HEK293 (cell line): ENCODE data around the gene KEAP1.
"Not testable (repeated sequence)": the region's sequence is repeated elsewhere in the genome, so short reads cannot be mapped to it uniquely, and the experiment has no call there.

Experiments
- CTCF ChIA-PET: fragments of 350-600 bp; formaldehyde crosslinking; extraction: SDS; loops from one replicate; lab custom pipeline; 2021; ENCODE audit warnings: antibody characterized with exemption; lab: Yijun Ruan, JAX
- POLR2A ChIA-PET: fragments of 300-600 bp; formaldehyde crosslinking; extraction: SDS; loops from one replicate; lab custom pipeline; 2020; ENCODE audit warnings: antibody characterized with exemption, inconsistent platforms; lab: Yijun Ruan, JAX
- H3K27ac ChIP-seq: fragments of 200-500 bp; sonication (Bioruptor generic); 2 replicates; pipeline ENCODE4 v1.5.1; 2014; ENCODE audit warnings: low read depth, low read length, control low read depth, inconsistent platforms; ENCODE audit errors: extremely low read depth
- H3K36me3 ChIP-seq, 2 experiments: fragments of 200-500 bp in 1 of 2; sonication (Bioruptor generic) in 1 of 2; 1 replicate in 1 of 2; 2 replicates in 1 of 2; pipeline ENCODE4 v1.5.1; 2014 to 2017; ENCODE audit warnings: inconsistent platforms in 2 of 2, low read length in 2 of 2; ENCODE audit not compliant: control insufficient read depth in 2 of 2, insufficient read depth in 1 of 2
- H3K4me1 ChIP-seq: fragments of 200-500 bp; sonication (Bioruptor generic); 2 replicates; pipeline ENCODE4 v1.5.1; 2014; ENCODE audit warnings: mild to moderate bottlenecking, low read length, inconsistent platforms; ENCODE audit not compliant: control insufficient read depth, insufficient read depth
- H3K4me3 ChIP-seq: 2 replicates; pipeline ENCODE4 v1.5.1; 2011; ENCODE audit warnings: low read depth, mild to moderate bottlenecking, control low read depth, low read length, moderate library complexity
- H3K9me3 ChIP-seq: fragments of 200-500 bp; sonication (Bioruptor generic); 2 replicates; pipeline ENCODE4 v1.5.1; 2014; ENCODE audit warnings: low read depth, low read length, inconsistent platforms; ENCODE audit not compliant: control insufficient read depth, insufficient read depth
- BCL11A ChIP-seq: fragments of 450-650 bp; formaldehyde crosslinking; IDR thresholded peaks from 2 replicates; pipeline ENCODE4 v1.5.1; 2016; ENCODE audit warnings: low read depth, missing biosample characterization, missing genetic modification characterization
- MZF1 ChIP-seq: fragments of 450-650 bp; formaldehyde crosslinking; IDR thresholded peaks from 2 replicates; pipeline ENCODE4 v1.5.1; 2017; ENCODE audit warnings: missing biosample characterization, missing genetic modification characterization, borderline replicate concordance
- PRDM1 ChIP-seq: fragments of 450-650 bp; formaldehyde crosslinking; IDR thresholded peaks from 2 replicates; pipeline ENCODE4; 2016; ENCODE audit warnings: missing biosample characterization, missing genetic modification characterization
- RBAK ChIP-seq: fragments of 450-650 bp; formaldehyde crosslinking; IDR thresholded peaks from 2 replicates; pipeline ENCODE4 v1.5.1; 2016; ENCODE audit warnings: missing biosample characterization, missing genetic modification characterization
- REPIN1 ChIP-seq: fragments of 450-650 bp; formaldehyde crosslinking; IDR thresholded peaks from 2 replicates; pipeline ENCODE4 v1.5.1; 2017; ENCODE audit warnings: missing biosample characterization, missing genetic modification characterization, low read depth
- WT1 ChIP-seq: fragments of 450-650 bp; formaldehyde crosslinking; IDR thresholded peaks from 2 replicates; pipeline ENCODE4 v1.5.1; 2016; ENCODE audit warnings: missing biosample characterization, missing genetic modification characterization
- ZBTB10 ChIP-seq: fragments of 450-650 bp; formaldehyde crosslinking; IDR thresholded peaks from 2 replicates; pipeline ENCODE4 v1.5.1; 2016; ENCODE audit warnings: missing biosample characterization, missing genetic modification characterization
- ZBTB11 ChIP-seq: fragments of 450-650 bp; formaldehyde crosslinking; conservative IDR thresholded peaks from 2 replicates; pipeline ENCODE4 v1.5.1; 2016; ENCODE audit warnings: low read depth, missing biosample characterization, missing genetic modification characterization
- ZFHX2 ChIP-seq: fragments of 450-650 bp; formaldehyde crosslinking; conservative IDR thresholded peaks from 2 replicates; pipeline ENCODE4 v1.5.1; 2016; ENCODE audit warnings: missing biosample characterization, missing genetic modification characterization
- ZFP3 ChIP-seq: fragments of 450-650 bp; formaldehyde crosslinking; IDR thresholded peaks from 2 replicates; pipeline ENCODE4 v1.5.1; 2016; ENCODE audit warnings: low read depth, missing biosample characterization, missing genetic modification characterization
- ZNF121 ChIP-seq: fragments of 450-650 bp; formaldehyde crosslinking; IDR thresholded peaks from 2 replicates; pipeline ENCODE4 v1.5.1; 2016; ENCODE audit warnings: missing biosample characterization, missing genetic modification characterization
- ZNF140 ChIP-seq: fragments of 450-650 bp; formaldehyde crosslinking; IDR thresholded peaks from 2 replicates; pipeline ENCODE4 v1.5.1; 2016; ENCODE audit warnings: missing biosample characterization, missing genetic modification characterization
- ZNF155 ChIP-seq: fragments of 450-650 bp; formaldehyde crosslinking; IDR thresholded peaks from 2 replicates; pipeline ENCODE4 v1.5.1; 2016; ENCODE audit warnings: missing biosample characterization, missing genetic modification characterization
- ZNF23 ChIP-seq: fragments of 450-650 bp; formaldehyde crosslinking; IDR thresholded peaks from 2 replicates; pipeline ENCODE4 v1.5.1; 2016; ENCODE audit warnings: missing biosample characterization, missing genetic modification characterization, borderline replicate concordance
- ZNF266 ChIP-seq: fragments of 450-650 bp; formaldehyde crosslinking; IDR thresholded peaks from 2 replicates; pipeline ENCODE4 v1.5.1; 2016; ENCODE audit warnings: missing biosample characterization, missing genetic modification characterization, low read depth
- ZNF366 ChIP-seq: fragments of 450-650 bp; formaldehyde crosslinking; conservative IDR thresholded peaks from 2 replicates; pipeline ENCODE4 v1.5.1; 2016; ENCODE audit warnings: missing biosample characterization, missing genetic modification characterization
- ZNF394 ChIP-seq: fragments of 450-650 bp; formaldehyde crosslinking; IDR thresholded peaks from 2 replicates; pipeline ENCODE4 v1.5.1; 2016; ENCODE audit warnings: missing biosample characterization, missing genetic modification characterization, mild to moderate bottlenecking, moderate library complexity, borderline replicate concordance
- ZNF48 ChIP-seq: fragments of 450-650 bp; formaldehyde crosslinking; IDR thresholded peaks from 2 replicates; pipeline ENCODE4 v1.5.1; 2016; ENCODE audit warnings: missing biosample characterization, missing genetic modification characterization
- ZNF580 ChIP-seq: fragments of 450-650 bp; formaldehyde crosslinking; IDR thresholded peaks from 2 replicates; pipeline ENCODE4 v1.5.1; 2016; ENCODE audit warnings: missing biosample characterization, missing genetic modification characterization
- ZNF600 ChIP-seq: fragments of 450-650 bp; formaldehyde crosslinking; IDR thresholded peaks from 2 replicates; pipeline ENCODE4 v1.5.1; 2016; ENCODE audit warnings: missing biosample characterization, missing genetic modification characterization
- ZNF626 ChIP-seq: fragments of 450-650 bp; sonication (Bioruptor Pico); formaldehyde crosslinking; IDR thresholded peaks from 2 replicates; pipeline ENCODE4 v1.5.1; 2018; ENCODE audit warnings: missing biosample characterization, missing genetic modification characterization, inconsistent platforms
- ZNF701 ChIP-seq: fragments of 450-650 bp; formaldehyde crosslinking; IDR thresholded peaks from 2 replicates; pipeline ENCODE4 v1.5.1; 2016; ENCODE audit warnings: missing biosample characterization, missing genetic modification characterization
- ZNF747 ChIP-seq: fragments of 450-650 bp; formaldehyde crosslinking; IDR thresholded peaks from 2 replicates; pipeline ENCODE4 v1.5.1; 2016; ENCODE audit warnings: missing biosample characterization, missing genetic modification characterization
- ZNF768 ChIP-seq: fragments of 450-650 bp; formaldehyde crosslinking; IDR thresholded peaks from 2 replicates; pipeline ENCODE4 v1.5.1; 2018; ENCODE audit warnings: missing biosample characterization, mild to moderate bottlenecking, missing genetic modification characterization
- ZNF830 ChIP-seq: fragments of 450-650 bp; IDR thresholded peaks from 2 replicates; pipeline ENCODE4 v1.5.0; 2018; ENCODE audit warnings: missing biosample characterization, missing genetic modification characterization, low read depth, mild to moderate bottlenecking, moderate library complexity
- ZSCAN16 ChIP-seq: fragments of 450-650 bp; formaldehyde crosslinking; IDR thresholded peaks from 2 replicates; pipeline ENCODE4 v1.5.1; 2016; ENCODE audit warnings: missing biosample characterization, missing genetic modification characterization

Gene KEAP1

GRCh38 chr19:10543059-10543419 lies 39.9 kb upstream of the KEAP1 start:
- Histone ChIP-seq H3K36me3 (peaks cover 0 to 14% of the 10 kb centered on the region in 2 experiments; a peak in 2 of 3 replicates), H3K4me1 (no peaks in the 10 kb centered on the region), H3K4me3 (peak overlapping the region; percentile 89), H3K9me3 (no peaks in the 10 kb centered on the region), H3K27ac (no peak overlapping the region; the same call in 1 of the 2 replicates)
- ChIA-PET CTCF (interaction anchor here (0.6 to 2.9 kb wide), 10 partner anchors 13 to 101 kb away, joined by 3 to 18 read pairs (median 4); no protein-coding TSS in a partner anchor), POLR2A (interaction anchor here (0.6 to 2.3 kb wide), 7 partner anchors 8 to 687 kb away, joined by 3 to 7 read pairs (median 5); no protein-coding TSS in a partner anchor)
- TF ChIP-seq RBAK (tag by site-specific recombination) (no peak), ZNF600 (tag by site-specific recombination) (no peak), ZNF394 (tag by site-specific recombination) (no peak), ZNF48 (no peak), PRDM1 (no peak), ZBTB10 (no peak), ZNF626 (tag by site-specific recombination) (no peak), ZNF121 (tag by site-specific recombination) (peak; percentile 69), ZNF155 (tag by site-specific recombination) (no peak), REPIN1 (0 out of 2 replicates have a peak, but pooled peaks have one; percentile 13), ZNF23 (tag by site-specific recombination) (no peak), ZBTB11 (tag by site-specific recombination) (0 out of 2 replicates have a peak, but pooled peaks have one; percentile 1), ZNF366 (peak; percentile 47; the same call in 1 of the 2 replicates), ZSCAN16 (tag by site-specific recombination) (no peak), ZNF701 (no peak), ZNF140 (tag by site-specific recombination) (no peak), ZNF266 (no peak), ZNF830 (tag by site-specific recombination) (no peak), BCL11A (no peak), WT1 (tag by site-specific recombination) (no peak), MZF1 (tag by site-specific recombination) (no peak), ZFP3 (tag by site-specific recombination) (no peak), ZFHX2 (tag by site-specific recombination) (no peak), ZNF747 (tag by site-specific recombination) (no peak), ZNF580 (no peak), ZNF768 (no peak)
- TF ChIP-seq, all 188 proteins: peak for 4

- ChIA-PET CTCF (interaction anchor here (1.3 kb wide), 1 partner anchor 15 kb away, joined by 4 read pairs; no protein-coding TSS in a partner anchor), POLR2A (interaction anchor here (0.6 kb wide), 1 partner anchor 608 kb away, joined by 4 read pairs; no protein-coding TSS in a partner anchor)
- H3K27ac ChIP-seq, H3K4me1 ChIP-seq, H3K9me3 ChIP-seq, H3K4me3 ChIP-seq, H3K36me3 ChIP-seq: not testable (repeated sequence)
These were observed 35.9 kb upstream of the KEAP1 start for GRCh38 chr19:10539016-10539415.
